Measurements from ENCODE around the gene CXCL14. TPM values are rescaled to one million over a fixed set of nuclear protein-coding genes. Genes with fewer than 3 reads are reported as not detected.
A peak's percentile ranks its signal among the peaks of the same experiment; 100 is the strongest.

Gene CXCL14
- total RNA-seq, 1 experiment from 2014 or later: not detected

DNA sequence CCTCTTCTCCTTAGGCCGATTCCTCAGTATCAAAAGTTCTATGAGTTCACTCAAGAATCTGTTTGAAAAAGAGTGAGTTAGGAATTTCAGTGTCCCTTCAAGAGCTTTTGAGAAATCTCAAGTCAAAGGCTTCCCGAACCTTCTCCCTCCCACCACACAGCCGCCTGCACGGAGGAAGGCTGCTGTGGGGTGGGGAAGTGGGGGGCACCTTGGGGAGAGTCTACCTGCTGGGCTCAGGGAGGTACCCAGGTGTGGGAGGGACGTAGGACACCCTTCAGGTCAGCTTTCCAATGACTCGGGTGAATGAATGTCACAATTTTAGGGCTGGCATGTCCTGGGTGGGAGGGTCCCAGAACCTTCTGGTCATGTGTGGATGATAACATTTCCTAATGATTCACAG lies 17.5 kb downstream of the CXCL14 start:
- POLR2A ChIA-PET: no interaction called here
- DNase-seq (ENCODE audit: low read depth, low spot score) (no peak), ATAC-seq (no peak)
- Histone ChIP-seq H3K4me3 (ENCODE audit: low read depth in 2 of 2, low read length in 2 of 2) (no peak overlapping the region), H3K36me3 (ENCODE audit: control insufficient read depth, insufficient read depth, low read length) (no peaks in the 10 kb centered on the region), H3K9me3 (ENCODE audit: control insufficient read depth, insufficient read depth, low read depth, low read length) (no peaks in the 10 kb centered on the region), H3K4me1 (ENCODE audit: control insufficient read depth, insufficient read depth, low read length) (no peaks in the 10 kb centered on the region), H3K27ac (ENCODE audit: low read length) (no peak overlapping the region), H3K27me3 (ENCODE audit: control insufficient read depth, insufficient read depth, low read length) (peaks cover 14% of the 10 kb centered on the region)
- no TSS peak for BruUV-seq (replicated peaks)
- TF ChIP-seq CTCF (IDR thresholded peaks at IDR 0.05) (no peak), SIN3A (IDR thresholded peaks at IDR 0.05; ENCODE audit: borderline replicate concordance, insufficient read depth, low read depth, low read length) (no peak), TCF7L2 (IDR thresholded peaks at IDR 0.05; ENCODE audit: low read depth, low read length) (no peak), POLR2AphosphoS5 (IDR thresholded peaks at IDR 0.05; ENCODE audit: low read depth, low read length) (no peak)
- TF ChIP-seq, protein P1, sequence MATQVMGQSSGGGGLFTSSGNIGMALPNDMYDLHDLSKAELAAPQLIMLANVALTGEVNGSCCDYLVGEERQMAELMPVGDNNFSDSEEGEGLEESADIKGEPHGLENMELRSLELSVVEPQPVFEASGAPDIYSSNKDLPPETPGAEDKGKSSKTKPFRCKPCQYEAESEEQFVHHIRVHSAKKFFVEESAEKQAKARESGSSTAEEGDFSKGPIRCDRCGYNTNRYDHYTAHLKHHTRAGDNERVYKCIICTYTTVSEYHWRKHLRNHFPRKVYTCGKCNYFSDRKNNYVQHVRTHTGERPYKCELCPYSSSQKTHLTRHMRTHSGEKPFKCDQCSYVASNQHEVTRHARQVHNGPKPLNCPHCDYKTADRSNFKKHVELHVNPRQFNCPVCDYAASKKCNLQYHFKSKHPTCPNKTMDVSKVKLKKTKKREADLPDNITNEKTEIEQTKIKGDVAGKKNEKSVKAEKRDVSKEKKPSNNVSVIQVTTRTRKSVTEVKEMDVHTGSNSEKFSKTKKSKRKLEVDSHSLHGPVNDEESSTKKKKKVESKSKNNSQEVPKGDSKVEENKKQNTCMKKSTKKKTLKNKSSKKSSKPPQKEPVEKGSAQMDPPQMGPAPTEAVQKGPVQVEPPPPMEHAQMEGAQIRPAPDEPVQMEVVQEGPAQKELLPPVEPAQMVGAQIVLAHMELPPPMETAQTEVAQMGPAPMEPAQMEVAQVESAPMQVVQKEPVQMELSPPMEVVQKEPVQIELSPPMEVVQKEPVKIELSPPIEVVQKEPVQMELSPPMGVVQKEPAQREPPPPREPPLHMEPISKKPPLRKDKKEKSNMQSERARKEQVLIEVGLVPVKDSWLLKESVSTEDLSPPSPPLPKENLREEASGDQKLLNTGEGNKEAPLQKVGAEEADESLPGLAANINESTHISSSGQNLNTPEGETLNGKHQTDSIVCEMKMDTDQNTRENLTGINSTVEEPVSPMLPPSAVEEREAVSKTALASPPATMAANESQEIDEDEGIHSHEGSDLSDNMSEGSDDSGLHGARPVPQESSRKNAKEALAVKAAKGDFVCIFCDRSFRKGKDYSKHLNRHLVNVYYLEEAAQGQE (IDR thresholded peaks at IDR 0.05; ENCODE audit: insufficient read depth in 1 of 2, low read depth in 2 of 2, low read length in 1 of 2): no peak
- intact Hi-C loops (cut with micrococcal nuclease; ENCODE audit: unreplicated experiment) (loop anchor here (5.0 kb wide), 1 partner anchor 166 kb away; no protein-coding TSS in a partner anchor), in situ Hi-C loops (cut with HindIII; ENCODE audit: low pct_unique_long_range_greater_than_20kb, low sequenced_read_pairs) (no loop called here)
- CTCF ChIA-PET: interaction anchor here (0.6 to 1.4 kb wide), 10 partner anchors 9 to 627 kb away, joined by 3 to 12 read pairs (median 5); partner anchors contain the start of gene SLC25A48

GRCh38 chr5:135560858-135561257 lies 17.9 kb downstream of the CXCL14 start:
- POLR2A ChIA-PET: interaction anchor here (0.5 kb wide), 1 partner anchor 166 kb away, joined by 3 read pairs; no protein-coding TSS in a partner anchor
- no peaks in the 10 kb centered on the region for H3K36me3 ChIP-seq (ENCODE audit: control insufficient read depth, insufficient read depth, low read length)
- in situ Hi-C loops (cut with HindIII; ENCODE audit: low pct_unique_long_range_greater_than_20kb, low sequenced_read_pairs): no loop called here
- no peak for TF ChIP-seq TCF7L2 (IDR thresholded peaks at IDR 0.05; ENCODE audit: low read depth, low read length)
- TF ChIP-seq SIN3A (IDR thresholded peaks at IDR 0.05; ENCODE audit: borderline replicate concordance, insufficient read depth, low read depth, low read length): no peak
- TF ChIP-seq POLR2AphosphoS5 (IDR thresholded peaks at IDR 0.05; ENCODE audit: low read depth, low read length): no peak
- peak; percentile 93 for TF ChIP-seq CTCF (IDR thresholded peaks at IDR 0.05)
- TF ChIP-seq, protein P1 (IDR thresholded peaks at IDR 0.05; ENCODE audit: insufficient read depth in 1 of 2, low read depth in 2 of 2, low read length in 1 of 2): no peak
- H3K4me1 ChIP-seq (ENCODE audit: control insufficient read depth, insufficient read depth, low read length): no peaks in the 10 kb centered on the region
- peaks cover 15% of the 10 kb centered on the region for H3K27me3 ChIP-seq (ENCODE audit: control insufficient read depth, insufficient read depth, low read length)
- no peak overlapping the region for H3K4me3 ChIP-seq (ENCODE audit: low read depth in 2 of 2, low read length in 2 of 2)
- ATAC-seq: peak; percentile 95
- no peak overlapping the region for H3K27ac ChIP-seq (ENCODE audit: low read length)
- no TSS peak for BruUV-seq (replicated peaks)
- CTCF ChIA-PET: interaction anchor here (0.6 to 1.4 kb wide), 10 partner anchors 9 to 627 kb away, joined by 3 to 12 read pairs (median 5); partner anchors contain the start of gene SLC25A48
- intact Hi-C loops (cut with micrococcal nuclease; ENCODE audit: unreplicated experiment): loop anchor here (5.0 kb wide), 1 partner anchor 166 kb away; no protein-coding TSS in a partner anchor
- DNase-seq (ENCODE audit: low read depth, low spot score): peak; percentile 42
- no peaks in the 10 kb centered on the region for H3K9me3 ChIP-seq (ENCODE audit: control insufficient read depth, insufficient read depth, low read depth, low read length)

Measured in Panc1 (cell line).